HCT116 (cell line): Measurements from ENCODE around the gene ZNF823. TPM values are rescaled to one million over a fixed set of nuclear protein-coding genes. Genes with fewer than 3 reads are reported as not detected.

Experiments used
- ATF3 ChIP-seq: IDR thresholded peaks from 2 replicates; pipeline ENCODE4 v1.6.1; 2012
- CEBPB ChIP-seq: IDR thresholded peaks from 2 replicates; pipeline ENCODE4 v1.6.1; 2012; ENCODE audit warnings: low read depth
- CTCF ChIP-seq, 3 experiments: fragments of 200-600 bp in 1 of 3; sonication (generic) in 1 of 3; IDR thresholded peaks in 2 of 3; conservative IDR thresholded peaks in 1 of 3; 2 replicates each; pipeline ENCODE4 v1.5.1; 2012 to 2017; ENCODE audit warnings: low read depth in 2 of 3, low read length in 2 of 3, antibody characterized with exemption in 1 of 3, borderline replicate concordance in 1 of 3, control low read depth in 1 of 3, mild to moderate bottlenecking in 1 of 3, mixed read lengths in 1 of 3, mixed run types in 1 of 3, moderate library complexity in 1 of 3; ENCODE audit not compliant: insufficient read depth in 1 of 3
- ELF1 ChIP-seq: IDR thresholded peaks from 2 replicates; pipeline ENCODE4 v1.6.1; 2012; ENCODE audit warnings: low read depth, borderline replicate concordance
- REST ChIP-seq: IDR thresholded peaks from 2 replicates; pipeline ENCODE4 v1.6.1; 2012; ENCODE audit warnings: low read depth
- SP1 ChIP-seq: IDR thresholded peaks from 2 replicates; pipeline ENCODE4 v1.6.1; 2012; ENCODE audit warnings: low read depth
- TCF7L2 ChIP-seq: IDR thresholded peaks from 2 replicates; pipeline ENCODE4 v1.7.0; 2011; ENCODE audit warnings: borderline replicate concordance, inconsistent platforms; ENCODE audit not compliant: insufficient read depth, insufficient read length; ENCODE audit errors: extremely low read depth
- ZFX ChIP-seq: fragments of 450-650 bp; IDR thresholded peaks from 2 replicates; pipeline ENCODE4 v1.6.1; 2017
- total RNA-seq: library from RNA; stranded (reverse); gene quantifications from one replicate; pipeline ENCODE4 v1.2.1, GENCODE V29; 2021; ENCODE audit not compliant: unreplicated experiment

Gene ZNF823
- total RNA-seq, 1 experiment from 2014 or later: 4.7 TPM

GRCh38 chr19:11698231-11698630 lies 40.5 kb downstream of the ZNF823 start (continued):
- TF ChIP-seq REST (no peak), CTCF (IDR thresholded peaks at IDR 0.05 in 2 of 3, conservative IDR thresholded peaks at IDR 0.05 in 1 of 3; ENCODE audit: borderline replicate concordance in 1 of 3, insufficient read depth in 1 of 3, low read depth in 2 of 3, low read length in 2 of 3) (no peak), CEBPB (no peak), ATF3 (no peak), ELF1 (no peak), TCF7L2 (no peak), SP1 (no peak), ZFX (no peak)
